HepG2 (cell line): ENCODE results near the gene EEF1AKMT3. TPM values are rescaled to one million over a fixed set of nuclear protein-coding genes. Genes with fewer than 3 reads are reported as not detected.
A peak's percentile ranks its signal among the peaks of the same experiment; 100 is the strongest.

ENCODE experiments used
- AFF4 ChIP-seq: sonication (generic); formaldehyde crosslinking; IDR thresholded peaks from 2 replicates; pipeline ENCODE4 v1.4.0; 2020; ENCODE audit warnings: missing genetic modification reagents
- ARID3A ChIP-seq: IDR thresholded peaks from 2 replicates; pipeline ENCODE4 v1.6.1; 2012; ENCODE audit warnings: low read depth, low read length, improper control_type of control experiment
- KDM1A ChIP-seq: IDR thresholded peaks from 2 replicates; pipeline ENCODE4 v1.6.1; 2016; ENCODE audit warnings: missing compliant biosample characterization
- SIN3A ChIP-seq: IDR thresholded peaks from 2 replicates; pipeline ENCODE4 v1.6.1; 2011; ENCODE audit warnings: low read depth, mild to moderate bottlenecking, control low read depth, low read length, borderline replicate concordance
- ZNF205 ChIP-seq: IDR thresholded peaks from 2 replicates; pipeline ENCODE4 v1.6.1; 2018; ENCODE audit warnings: missing biosample characterization, missing genetic modification reagents
- ZNF253 ChIP-seq: sonication (generic); formaldehyde crosslinking; IDR thresholded peaks from 2 replicates; pipeline ENCODE4 v1.8.0; 2022; ENCODE audit warnings: mild to moderate bottlenecking, missing genetic modification reagents, borderline replicate concordance
- ZNF687 ChIP-seq: sonication (generic); formaldehyde crosslinking; IDR thresholded peaks from 2 replicates; pipeline ENCODE4 v1.5.1; 2020; ENCODE audit warnings: mild to moderate bottlenecking, missing genetic modification reagents, moderate library complexity
- polyA plus RNA-seq, 8 experiments: library from polyadenylated mRNA; depleted of rRNA in 3 of 8; stranded (reverse) in 7 of 8; unstranded in 1 of 8; fragments of >200 nt; fragmentation: Illumina TruSeq in 4 of 8; extraction: Trizol in 4 of 8; gene quantifications; 2 replicates each; pipeline versions ENCODE4 v1.2.1 to v1.2.3, GENCODE V29; 2011 to 2016; ENCODE audit warnings: low read depth in 4 of 8, missing spikeins in 1 of 8, mixed read lengths in 1 of 8; ENCODE audit not compliant: insufficient read depth in 1 of 8
- total RNA-seq, 5 experiments: library from RNA; depleted of rRNA; stranded (reverse); fragments of >200 nt; fragmentation: Illumina TruSeq; extraction: Trizol; gene quantifications; 2 replicates each; pipeline ENCODE4 v1.2.3, GENCODE V29; 2016; ENCODE audit warnings: low read depth in 1 of 5
- TF ChIP-seq, protein P1 (sequence below): IDR thresholded peaks from 2 replicates; pipeline ENCODE4 v1.4.0; 2020; ENCODE audit warnings: mild to moderate bottlenecking, missing genetic modification reagents
- TF ChIP-seq, protein P2 (sequence below): IDR thresholded peaks from 2 replicates; pipeline ENCODE4 v1.6.1; 2016; ENCODE audit warnings: low read depth, borderline replicate concordance
- TF ChIP-seq, protein P3 (sequence below): sonication (generic); formaldehyde crosslinking; IDR thresholded peaks from 2 replicates; pipeline ENCODE4 v1.5.1; 2020; ENCODE audit warnings: mild to moderate bottlenecking, missing genetic modification reagents

EEF1AKMT3 gene
- total and polyA plus RNA-seq, 2 of the 13 experiments (the other 11 are each of a cell fraction or from before 2014, with no cell fraction given), result 4.7 to 11.4 TPM

- TF ChIP-seq ARID3A (no peak), KDM1A (CRISPR knock-in tag) (0 out of 2 replicates have a peak, but pooled peaks have one; percentile 25), SIN3A (0 out of 2 replicates have a peak, but pooled peaks have one; percentile 15), ZNF253 (CRISPR knock-in tag) (no peak), AFF4 (CRISPR knock-in tag) (no peak), ZNF205 (CRISPR knock-in tag) (no peak), ZNF687 (CRISPR knock-in tag) (0 out of 2 replicates have a peak, but pooled peaks have one; percentile 32)
- TF ChIP-seq, protein P1, sequence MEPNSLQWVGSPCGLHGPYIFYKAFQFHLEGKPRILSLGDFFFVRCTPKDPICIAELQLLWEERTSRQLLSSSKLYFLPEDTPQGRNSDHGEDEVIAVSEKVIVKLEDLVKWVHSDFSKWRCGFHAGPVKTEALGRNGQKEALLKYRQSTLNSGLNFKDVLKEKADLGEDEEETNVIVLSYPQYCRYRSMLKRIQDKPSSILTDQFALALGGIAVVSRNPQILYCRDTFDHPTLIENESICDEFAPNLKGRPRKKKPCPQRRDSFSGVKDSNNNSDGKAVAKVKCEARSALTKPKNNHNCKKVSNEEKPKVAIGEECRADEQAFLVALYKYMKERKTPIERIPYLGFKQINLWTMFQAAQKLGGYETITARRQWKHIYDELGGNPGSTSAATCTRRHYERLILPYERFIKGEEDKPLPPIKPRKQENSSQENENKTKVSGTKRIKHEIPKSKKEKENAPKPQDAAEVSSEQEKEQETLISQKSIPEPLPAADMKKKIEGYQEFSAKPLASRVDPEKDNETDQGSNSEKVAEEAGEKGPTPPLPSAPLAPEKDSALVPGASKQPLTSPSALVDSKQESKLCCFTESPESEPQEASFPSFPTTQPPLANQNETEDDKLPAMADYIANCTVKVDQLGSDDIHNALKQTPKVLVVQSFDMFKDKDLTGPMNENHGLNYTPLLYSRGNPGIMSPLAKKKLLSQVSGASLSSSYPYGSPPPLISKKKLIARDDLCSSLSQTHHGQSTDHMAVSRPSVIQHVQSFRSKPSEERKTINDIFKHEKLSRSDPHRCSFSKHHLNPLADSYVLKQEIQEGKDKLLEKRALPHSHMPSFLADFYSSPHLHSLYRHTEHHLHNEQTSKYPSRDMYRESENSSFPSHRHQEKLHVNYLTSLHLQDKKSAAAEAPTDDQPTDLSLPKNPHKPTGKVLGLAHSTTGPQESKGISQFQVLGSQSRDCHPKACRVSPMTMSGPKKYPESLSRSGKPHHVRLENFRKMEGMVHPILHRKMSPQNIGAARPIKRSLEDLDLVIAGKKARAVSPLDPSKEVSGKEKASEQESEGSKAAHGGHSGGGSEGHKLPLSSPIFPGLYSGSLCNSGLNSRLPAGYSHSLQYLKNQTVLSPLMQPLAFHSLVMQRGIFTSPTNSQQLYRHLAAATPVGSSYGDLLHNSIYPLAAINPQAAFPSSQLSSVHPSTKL, result 0 out of 2 replicates have a peak, but pooled peaks have one; percentile 28
- TF ChIP-seq, protein P2, sequence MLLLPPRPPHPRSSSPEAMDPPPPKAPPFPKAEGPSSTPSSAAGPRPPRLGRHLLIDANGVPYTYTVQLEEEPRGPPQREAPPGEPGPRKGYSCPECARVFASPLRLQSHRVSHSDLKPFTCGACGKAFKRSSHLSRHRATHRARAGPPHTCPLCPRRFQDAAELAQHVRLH, result peak; percentile 12; the same call in 1 of the 2 replicates
- TF ChIP-seq, protein P3, sequence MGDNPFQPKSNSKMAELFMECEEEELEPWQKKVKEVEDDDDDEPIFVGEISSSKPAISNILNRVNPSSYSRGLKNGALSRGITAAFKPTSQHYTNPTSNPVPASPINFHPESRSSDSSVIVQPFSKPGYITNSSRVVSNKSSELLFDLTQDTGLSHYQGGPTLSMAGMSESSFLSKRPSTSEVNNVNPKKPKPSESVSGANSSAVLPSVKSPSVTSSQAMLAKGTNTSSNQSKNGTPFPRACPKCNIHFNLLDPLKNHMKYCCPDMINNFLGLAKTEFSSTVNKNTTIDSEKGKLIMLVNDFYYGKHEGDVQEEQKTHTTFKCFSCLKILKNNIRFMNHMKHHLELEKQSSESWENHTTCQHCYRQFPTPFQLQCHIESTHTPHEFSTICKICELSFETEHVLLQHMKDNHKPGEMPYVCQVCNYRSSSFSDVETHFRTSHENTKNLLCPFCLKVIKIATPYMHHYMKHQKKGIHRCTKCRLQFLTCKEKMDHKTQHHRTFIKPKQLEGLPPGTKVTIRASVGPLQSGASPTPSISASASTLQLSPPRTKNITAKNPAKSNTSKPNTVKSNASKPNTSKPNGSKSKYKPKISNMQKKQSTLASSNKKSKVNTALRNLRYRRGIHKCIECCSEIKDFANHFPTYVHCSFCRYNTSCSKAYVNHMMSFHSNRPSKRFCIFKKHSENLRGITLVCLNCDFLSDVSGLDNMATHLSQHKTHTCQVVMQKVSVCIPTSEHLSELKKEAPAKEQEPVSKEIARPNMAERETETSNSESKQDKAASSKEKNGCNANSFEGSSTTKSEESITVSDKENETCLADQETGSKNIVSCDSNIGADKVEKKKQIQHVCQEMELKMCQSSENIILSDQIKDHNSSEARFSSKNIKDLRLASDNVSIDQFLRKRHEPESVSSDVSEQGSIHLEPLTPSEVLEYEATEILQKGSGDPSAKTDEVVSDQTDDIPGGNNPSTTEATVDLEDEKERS, result no peak
Observed at GRCh38 chr12:57744194-57744776, 28.1 kb upstream of the EEF1AKMT3 start (continued).
